HG03060 (cell line): ENCODE results near the gene SLC7A1.

ENCODE experiments used
- ATAC-seq: cut with Tn5 transposase; IDR thresholded peaks from one replicate; pipeline ENCODE4 v1.9.1; 2021; ENCODE audit warnings: low read depth, moderate number of reproducible peaks; ENCODE audit not compliant: unreplicated experiment

Gene SLC7A1

DNA sequence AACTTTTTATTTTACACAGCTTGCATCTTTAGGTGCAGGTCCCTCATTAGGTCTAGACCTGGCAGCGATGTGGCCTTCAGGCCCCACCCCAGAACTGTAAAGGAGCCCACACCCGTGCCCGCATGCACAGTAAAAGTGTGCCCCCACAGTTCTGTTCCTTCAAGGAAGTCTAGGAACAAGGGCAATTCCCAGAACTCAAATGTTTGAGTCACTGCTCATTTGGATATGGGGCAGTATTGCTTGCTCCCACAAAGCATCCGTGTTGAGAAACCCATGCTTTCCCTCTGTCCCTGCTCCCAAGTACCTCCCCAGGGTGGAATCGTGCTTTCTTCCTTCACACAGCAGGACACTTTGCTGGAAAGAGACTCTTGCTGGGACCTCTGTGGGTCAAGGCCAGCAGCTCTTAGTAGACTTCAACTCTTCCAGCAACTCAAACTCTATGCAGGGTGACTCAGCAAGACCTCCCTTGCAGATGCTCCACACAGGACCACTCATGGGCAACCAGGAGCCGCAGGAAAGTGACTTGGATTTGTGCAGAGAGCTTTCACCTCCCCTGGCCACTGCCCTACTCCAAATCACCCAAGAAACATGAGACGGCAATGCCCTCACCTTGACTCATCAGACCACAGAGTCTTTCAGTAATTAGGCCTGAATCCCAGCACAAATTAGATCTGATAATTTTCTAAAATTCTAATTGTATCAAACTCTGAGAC, 12.3 kb downstream of the SLC7A1 start:
- ATAC-seq, result no peak

DNA sequence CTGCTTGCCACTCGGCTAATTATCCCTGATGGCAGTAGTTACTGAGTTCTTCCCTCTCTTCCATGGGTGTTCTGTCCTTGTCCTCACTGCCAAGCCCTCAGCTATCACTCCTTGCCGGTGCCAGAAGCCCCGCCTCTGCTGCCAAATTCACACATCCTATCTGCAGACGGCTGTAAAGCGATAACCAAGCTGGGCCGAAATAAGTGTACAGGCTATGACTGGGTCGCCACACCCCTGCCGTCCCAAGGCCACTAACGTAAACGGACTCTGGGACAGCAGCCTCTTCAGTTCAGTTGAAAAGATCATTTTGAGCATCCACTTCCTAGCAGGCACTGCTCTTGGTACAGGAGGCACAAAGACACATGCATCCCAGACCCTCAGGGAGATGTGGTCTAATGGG, 13.3 kb downstream of the SLC7A1 start:
- no peak for ATAC-seq

DNA sequence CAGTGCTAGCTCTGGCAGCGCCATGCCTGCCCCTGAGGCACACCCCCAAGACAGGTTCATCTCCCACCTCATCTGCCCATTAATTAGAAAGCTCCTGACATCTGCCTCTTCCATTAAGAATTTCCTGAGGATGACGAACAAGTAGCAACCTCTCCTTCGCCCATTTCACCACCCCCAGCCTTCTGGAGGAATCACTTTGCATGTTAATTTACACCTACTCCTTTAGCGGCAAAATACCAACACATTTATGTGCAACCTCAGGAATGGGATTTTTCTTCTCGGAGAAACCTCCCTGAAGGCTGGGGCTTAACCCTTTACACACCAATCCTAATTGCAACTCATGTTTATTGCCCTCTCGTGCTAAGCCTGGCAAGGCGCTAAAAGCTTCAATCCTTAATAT, 13.8 kb downstream of the SLC7A1 start:
- ATAC-seq, result no peak

DNA sequence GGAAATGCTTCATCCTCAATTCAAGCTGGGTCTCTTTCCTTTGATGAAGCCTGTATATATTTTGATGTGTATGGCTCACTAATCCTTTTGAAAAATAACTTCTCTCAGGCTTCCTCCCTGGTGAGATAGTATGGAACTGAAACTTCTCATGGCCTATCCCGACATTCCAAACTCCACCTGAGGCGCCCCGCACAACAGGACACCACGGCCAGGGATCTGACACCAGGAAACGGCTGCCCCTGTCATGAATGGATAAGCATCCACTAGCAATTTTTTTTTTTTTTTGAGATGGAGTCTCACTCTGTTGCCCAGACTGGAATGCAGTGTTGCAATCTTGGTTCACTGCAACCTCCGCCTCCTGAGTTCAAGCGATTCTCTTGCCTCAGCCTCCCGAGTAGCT, 16.4 kb downstream of the SLC7A1 start:
- no peak for ATAC-seq

DNA sequence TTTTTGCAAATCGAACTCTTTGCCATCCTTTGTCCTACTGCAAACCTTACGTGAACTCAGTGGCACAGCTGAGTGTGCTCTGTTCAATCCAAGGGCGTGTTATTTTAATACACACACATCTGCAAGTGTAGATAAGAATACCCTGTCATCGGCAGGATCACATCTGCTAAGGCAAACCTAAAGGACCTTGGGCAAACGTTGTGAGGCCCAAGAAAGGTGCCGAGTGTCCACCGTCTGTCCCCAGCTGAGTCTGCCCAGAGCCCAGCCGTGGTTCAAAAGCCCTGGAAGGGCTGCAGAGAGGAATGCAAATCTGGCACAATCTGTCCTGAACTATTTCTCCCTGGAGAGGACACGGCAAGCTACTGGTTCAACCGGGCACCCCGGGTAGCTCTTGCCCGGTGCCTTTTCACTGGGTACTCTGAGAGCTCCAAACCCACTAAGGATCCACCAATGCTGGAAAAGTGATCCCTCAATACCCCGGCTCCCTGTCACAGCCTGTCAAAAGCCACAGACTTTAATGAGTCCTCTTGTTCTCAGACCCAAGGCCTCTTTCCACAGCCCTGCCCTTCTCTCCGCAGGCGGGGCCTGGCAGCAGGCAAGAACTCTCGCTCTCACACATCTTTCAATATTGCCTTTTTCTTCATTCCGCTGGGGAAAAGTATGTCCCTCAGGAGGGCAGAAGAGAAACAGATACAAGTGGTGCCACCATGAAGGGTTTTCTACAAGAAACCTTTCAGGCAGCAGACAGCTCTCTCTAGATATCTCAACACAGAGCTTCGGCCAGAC, 17.0 kb downstream of the SLC7A1 start:
- ATAC-seq, result no peak

DNA sequence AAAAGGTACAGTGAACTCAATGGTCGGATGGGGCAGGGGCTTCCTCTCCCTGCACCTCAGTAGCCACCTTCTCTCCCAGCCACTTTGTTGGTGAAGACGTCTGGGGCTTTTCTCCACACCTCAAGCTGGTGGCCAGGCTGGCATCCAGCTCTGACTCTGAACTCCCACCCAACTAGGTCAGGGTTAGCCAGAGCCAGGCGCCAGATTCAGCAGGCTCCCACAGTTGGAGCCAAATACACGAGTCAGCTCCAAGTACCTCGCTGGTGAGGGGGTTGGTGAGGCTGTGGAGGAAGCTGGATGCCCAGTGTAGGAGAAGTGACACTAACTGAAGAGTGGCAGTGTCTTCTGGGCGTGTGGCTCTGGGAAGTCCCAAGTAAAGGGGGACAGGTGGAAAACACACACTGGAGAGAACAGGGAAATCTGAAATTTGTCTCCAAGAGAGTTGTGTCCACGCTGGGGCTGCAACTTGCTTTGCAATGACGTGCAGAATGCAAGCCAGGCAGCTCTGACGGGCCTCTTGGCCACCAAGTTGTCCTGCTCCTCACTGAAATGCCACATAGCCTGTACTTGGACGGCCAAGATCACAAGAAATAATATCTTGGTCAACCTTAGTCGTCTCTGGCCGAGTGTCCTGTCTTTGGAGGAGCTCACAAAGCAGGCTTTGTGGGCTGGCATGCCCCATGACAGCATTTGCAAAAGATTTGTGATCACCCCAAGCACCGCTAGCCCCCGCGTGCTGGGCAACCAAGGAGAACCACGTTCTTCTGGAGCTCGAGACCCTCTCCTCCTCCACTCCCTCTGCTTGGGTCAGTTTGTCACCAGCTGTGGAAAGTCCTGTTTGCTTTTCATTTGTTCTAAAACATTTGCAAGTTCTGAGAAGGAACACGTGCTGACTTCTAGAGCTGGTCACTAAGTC, 18.1 kb downstream of the SLC7A1 start:
- no peak for ATAC-seq

DNA sequence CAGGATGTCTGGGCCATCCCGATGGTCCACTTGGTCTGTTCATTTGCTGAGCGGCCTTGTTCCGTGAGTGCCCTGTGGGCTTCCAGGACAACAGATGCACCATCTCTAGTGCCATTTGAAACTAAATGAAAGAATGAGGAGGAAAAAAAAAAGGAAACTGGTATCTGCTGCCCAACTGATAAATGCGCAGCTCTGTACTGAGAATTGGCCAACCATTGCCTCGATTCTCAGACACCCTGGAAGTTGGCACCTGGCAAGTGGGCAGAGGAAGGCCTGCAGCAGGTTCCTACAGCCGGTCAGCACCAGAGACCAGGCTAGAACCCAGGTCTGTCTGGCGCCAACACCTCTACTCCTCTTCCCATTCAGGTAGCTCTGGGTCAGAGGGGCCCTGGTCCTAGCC, 18.9 kb downstream of the SLC7A1 start:
- ATAC-seq, result no peak

DNA sequence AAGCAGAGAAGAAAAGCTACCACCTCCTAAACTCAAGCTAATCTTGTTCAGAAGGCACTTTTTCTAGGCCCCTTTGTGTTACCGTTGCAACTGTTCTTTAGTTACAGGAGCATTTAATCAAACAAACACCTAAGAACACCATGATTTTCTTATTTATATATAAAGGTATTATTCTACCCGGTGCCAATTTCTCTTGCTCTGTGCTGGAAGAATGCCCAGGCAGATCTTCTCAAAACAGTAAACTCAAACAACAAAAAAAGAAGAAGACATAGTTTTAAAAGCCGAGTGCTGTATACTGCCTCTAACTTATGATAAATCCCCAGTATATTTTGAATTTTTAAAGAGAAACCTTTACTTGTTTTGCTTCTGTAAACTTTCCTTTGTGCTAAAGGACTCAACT, 20.4 kb downstream of the SLC7A1 start:
- ATAC-seq, result no peak

DNA sequence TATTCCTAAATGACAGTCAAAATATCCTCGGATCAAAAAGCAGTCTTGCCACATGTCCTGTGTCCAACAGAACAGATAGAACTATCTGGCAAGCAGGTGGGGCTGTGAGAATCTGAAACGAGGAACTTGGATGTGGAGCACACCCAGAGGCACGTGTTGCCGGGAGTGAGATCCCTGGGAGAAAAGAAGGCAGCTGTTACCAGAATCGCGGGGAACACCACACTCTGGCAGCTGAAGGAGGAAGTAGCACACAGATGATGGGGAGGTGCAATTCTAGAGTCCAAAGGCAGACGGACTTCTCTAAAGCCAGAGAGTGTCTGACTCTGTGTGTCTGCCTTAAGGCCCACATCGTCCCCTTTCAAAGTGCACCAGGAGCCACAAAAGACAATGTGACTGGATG, 22.3 kb downstream of the SLC7A1 start:
- ATAC-seq, result no peak

DNA sequence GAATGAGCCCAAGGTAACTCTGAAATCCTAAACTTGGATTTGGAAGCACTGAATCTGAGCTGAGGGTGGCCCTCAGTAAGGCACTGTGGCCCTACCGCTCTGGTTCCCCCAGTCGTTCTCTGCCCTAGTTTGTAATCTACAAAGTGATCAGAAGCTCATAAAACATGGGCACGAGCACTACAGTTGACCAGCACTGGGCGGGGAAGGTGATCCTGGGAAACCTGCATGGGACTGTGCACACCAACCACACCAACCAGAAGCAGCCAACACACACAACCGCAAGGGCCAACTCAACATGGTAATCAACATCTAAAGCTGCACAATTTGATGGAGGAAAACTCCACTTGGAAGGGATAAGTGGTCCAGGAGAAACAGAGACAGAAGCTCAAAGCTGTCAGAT, 22.9 kb downstream of the SLC7A1 start:
- ATAC-seq, result no peak

DNA sequence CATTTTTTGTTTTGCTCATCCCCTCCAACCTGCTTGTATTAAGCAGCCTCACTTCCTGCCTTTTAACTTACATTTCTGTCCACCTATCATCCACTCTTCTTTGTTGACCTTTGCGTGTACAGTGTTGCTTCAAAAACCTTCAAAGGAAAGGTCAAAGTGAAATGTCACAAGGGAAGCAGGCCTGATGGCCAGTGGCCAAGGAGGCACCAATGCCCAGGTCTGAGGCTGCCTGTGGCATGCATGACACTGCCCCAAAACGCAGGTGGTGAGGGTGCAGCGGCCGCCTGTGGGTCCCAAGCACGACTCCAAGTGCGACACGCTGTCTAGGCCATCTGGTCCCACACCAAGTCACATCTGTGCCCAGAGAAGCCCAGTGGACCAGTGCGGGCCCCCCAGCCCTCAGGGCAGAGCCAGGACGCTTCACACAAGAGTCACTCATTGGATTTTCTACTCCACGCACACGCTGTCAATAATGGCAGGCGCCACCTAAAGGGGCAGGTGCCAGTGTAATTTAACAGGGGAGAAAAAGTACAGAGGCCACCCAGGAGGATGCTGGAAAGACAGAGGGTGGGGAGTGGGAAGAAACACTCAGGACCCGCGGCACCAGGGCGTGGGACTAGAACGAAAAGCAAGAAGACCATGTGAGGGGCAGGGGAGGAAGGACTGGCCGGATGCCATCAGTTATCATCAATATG, 23.5 kb downstream of the SLC7A1 start:
- no peak for ATAC-seq

DNA sequence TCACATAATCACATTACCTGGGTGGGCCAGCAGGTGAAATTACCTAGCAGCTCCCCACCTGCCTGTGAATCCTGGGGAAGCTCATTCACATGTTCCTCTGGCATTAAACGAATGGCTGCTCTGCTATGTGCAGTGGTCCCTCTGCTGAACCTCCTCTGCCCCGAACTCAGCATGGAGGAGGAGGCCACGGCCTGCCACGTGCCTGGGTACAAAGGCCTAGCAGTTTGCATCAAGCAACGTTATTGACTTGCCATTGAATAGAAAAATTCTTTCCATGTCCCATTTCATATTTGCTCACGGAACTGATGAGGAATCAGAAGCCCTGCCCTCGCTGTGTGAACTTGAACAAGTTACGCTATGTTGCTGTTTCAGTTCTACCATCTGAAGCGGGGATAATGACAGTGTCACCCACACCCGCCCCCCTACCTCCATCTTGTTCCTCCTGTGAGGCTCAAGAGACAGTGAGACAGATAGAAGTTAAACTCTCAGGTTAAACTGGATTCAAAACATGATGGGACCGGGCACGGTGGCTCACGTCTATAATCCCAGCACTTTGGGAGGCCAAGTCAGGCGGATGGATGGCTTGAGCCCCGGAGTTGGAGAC, 25.3 kb downstream of the SLC7A1 start:
- no peak for ATAC-seq

DNA sequence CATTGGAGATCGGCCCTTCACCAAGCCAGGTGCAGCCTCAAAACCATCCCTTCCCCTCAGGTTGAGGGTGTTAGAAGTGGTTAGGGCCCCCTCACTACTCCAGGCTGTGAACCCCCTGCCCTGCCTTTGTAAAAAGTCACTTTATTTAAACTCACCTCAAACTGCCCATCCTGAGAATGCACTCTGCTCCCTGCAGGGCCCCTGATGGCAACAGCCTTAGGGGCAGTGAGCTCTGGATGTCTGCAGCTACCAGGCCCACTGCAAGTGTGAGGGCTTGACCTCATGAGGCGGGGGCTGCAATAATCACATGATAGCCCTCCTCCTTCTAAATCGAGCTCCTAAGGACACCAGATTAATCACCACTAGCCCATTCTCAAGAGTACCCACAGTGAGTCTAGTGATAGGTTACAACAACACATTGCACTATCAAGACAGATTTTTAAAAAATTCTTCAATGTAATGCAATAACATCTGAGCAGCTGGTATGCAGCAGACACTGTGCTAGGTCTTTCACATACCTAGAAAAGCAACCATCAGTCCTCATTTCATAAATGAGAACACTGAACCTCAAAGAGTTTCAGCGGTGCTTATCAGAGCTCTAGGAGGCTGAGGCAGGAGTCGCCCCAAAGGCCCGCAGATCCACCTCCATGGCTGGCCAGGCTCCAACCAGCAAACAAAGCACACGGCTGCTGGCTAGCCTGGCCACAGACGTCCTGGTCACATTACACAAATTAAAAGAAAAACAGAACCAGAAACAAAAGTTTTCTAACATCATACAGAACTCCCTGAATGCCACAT, 26.0 kb downstream of the SLC7A1 start:
- no peak for ATAC-seq

DNA sequence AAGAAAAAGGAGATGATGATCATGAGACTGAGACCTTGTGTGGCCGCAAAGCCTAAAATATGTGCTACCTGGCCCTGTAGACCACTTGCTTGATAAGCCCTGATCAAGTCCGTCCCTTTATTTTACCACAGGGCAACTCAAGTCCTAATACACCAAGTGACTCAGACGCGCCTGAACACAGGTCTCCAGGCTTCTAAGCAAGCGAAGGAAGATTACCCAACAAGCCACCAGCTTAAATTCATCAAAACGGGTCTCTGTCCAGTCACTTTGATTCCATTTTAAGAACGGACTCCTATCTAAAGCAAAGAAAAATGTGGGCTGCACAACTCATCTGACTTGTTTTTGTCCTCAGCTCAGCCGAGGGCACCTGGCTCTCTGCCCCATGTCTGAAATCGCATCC, 26.8 kb downstream of the SLC7A1 start:
- ATAC-seq, result no peak

DNA sequence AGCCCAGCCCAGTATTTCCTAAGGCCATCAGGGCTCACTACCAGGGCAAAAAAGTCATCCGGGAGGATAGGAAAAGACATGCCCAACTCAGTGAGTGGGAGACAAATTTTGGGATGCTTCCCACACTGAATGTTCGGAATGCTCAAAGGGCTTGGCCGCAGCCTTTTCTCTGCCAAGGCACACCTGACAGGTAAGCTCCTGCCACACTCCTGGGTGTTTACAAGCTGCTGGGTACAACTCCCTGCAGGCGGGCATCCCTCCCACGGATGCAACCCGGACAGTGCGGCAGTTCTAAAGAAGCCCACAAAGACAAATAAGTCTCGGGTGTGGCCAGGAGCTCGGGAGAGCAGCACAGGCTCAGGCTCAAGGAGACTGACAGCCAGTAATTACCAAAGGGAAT, 28.1 kb downstream of the SLC7A1 start:
- no peak for ATAC-seq

DNA sequence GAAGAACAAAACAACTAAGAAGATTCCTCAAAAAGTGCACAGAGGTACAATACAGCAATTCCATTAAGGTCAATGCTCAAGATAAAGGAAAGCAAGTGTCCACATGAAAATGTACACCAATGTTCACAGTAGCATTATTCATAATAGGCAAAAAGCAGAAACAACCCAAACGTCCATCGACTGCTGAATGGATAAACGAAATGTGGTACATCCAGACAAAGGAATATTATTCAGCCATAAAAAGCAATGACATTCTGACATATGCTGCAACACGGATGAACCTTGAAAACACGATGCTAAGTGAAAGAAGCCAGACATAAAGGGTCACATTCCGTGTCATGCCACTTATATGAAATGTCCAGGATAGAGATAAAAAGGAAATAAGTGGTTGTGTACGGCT, 29.3 kb downstream of the SLC7A1 start:
- ATAC-seq, result no peak

DNA sequence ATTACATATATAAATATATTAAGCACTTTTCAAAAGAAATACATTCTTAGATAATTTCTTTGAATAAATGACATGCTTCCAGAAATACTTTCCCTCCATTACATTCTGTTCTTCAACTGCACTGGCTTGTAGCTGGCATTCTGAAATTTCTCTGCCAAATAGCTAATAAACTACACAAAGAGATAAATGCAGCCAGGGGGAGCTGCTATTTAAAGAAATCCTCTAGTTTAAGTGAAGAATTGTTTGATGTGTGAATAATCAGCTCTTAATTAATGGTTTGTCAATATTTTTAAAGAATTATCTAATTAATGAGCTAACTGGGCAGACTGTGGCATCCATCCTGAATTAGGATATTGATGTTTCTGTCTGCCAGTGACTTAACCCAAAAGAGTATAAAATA, 30.7 kb downstream of the SLC7A1 start:
- no peak for ATAC-seq

DNA sequence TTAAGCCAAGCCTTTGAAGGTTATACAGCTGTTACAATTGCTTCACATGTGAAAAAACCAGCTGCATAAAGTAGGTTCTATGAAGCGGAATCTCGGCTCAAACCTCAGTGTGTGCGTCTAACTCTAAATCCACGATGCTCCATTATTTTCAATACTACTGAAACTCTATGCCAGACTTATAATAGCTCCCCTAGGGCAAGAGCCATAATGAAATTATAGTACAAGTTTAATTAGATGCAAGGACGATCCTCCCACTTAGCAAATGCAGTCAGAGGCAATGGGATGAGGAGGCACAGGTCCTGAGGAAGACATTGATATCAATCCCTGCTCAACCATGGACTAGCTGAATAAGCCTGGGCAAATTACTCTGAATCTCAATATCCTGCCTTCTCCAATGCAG, 31.1 kb downstream of the SLC7A1 start:
- ATAC-seq, result no peak

DNA sequence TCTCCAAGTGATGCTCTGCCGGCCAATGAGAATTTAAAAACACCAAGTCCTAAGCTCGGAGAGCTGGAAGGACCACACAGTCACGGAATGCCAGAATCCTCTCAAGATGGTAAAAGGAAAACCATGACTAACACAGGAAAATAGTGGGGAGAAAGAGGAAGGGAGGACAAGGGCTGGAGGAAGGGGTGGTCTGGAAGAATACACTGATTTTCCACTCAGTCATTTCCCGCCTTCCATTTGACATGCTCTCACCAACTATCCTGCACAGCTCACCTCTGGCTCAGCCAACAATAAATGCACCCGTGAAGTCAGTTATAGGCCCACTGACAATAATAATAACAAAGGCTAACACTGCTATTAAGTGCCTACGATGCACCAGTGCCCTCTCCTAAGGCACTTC, 31.5 kb downstream of the SLC7A1 start:
- no peak for ATAC-seq
